SKM-1 treated with dmso at 0.1 percent for 144 hours (cell line): ENCODE measurements around the gene UNC5A.

Experiments used
- DNase-seq: peaks from one replicate; lab custom pipeline; 2025; ENCODE audit not compliant: unreplicated experiment; lab: John Stamatoyannopoulos, UW

UNC5A gene

DNA sequence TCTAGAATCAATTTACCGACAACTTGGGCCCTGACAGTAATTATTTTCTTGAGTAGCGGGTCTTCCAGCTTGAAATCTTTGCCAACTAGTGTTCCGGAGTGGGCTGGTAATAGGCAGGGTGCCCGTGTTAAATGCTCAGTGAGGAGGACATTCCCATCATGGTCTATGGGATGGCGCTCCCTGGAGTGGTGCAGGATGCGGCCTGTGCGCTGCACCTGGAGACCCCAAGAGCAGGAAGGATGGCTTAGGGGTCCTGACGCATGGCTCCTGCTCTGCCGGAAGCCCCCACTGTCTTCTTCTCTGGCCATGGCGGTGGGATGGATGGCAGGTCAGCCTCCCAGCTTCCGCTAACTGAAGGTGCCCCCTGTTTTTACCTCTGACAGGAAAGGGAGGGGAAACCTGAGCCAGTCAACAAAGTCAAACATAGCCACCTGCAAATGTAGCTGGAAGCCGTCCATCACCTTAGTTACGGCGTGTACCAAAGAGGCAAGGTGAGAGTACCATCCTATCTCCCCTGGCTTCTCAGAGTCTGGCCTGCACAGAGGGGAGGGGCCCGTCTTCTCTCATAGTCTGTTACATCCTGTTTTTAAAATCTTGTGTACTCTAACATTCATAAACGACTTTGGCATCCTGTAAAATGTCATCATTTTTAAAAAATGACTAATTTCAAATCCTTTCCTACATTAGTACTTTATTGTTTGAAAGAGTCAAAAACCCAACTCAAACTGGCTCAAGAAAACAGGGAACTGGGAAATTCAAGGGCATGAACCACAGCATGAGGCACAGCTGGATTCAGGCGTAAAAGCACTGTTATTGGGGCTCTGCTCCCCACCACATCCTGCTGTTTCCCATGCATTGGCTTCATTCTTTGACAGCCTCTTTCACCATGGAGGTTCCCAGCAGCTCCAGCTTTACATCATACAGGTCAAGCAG lies 28.5 kb upstream of the UNC5A start:
- no peak for DNase-seq

DNA sequence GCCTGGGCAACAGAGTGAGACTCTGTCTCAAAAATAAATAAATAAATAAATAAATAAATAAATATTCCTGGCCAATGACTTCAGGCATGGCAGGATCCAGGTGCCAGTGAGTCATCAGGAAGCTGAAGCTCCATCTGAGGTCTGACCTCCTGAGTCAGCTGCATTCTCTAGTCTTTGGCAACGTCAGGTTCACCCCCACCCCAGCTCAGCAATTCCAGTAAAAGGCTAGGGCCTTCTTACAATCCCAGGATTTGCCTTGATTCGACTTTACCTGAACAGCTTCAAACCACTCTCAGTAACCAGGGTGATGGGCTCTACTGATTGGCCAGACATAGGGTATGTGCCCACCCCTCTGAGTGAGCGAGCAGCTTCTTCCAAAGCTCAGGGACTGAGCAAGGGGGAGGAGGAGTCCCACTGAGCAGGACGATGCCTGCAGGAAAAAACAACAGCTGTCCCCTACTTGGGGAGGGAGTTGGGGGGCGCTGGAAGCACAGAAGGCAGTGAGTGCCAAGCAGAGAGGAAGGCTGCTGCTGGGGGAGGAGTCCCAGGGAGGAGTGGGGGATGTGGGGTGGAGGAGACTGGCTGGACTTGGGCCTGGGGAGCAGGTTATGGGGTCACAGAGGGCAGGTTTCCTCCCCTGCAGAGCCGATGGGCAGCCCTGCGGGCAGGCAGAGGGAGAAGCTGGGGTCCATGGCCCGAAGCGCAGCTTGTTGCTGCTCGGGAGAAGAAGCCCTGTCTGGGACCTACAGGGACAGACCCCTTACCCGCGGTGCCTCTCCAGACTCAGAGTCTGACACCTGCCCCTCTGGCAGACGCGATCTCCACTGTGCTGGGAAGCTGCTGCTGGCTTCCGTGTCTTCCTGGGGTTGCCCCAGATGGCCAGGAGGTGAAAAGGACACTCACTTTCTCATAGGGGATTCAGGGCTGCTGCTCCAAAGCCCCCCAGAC lies 25.9 kb upstream of the UNC5A start:
- DNase-seq, result no peak

DNA sequence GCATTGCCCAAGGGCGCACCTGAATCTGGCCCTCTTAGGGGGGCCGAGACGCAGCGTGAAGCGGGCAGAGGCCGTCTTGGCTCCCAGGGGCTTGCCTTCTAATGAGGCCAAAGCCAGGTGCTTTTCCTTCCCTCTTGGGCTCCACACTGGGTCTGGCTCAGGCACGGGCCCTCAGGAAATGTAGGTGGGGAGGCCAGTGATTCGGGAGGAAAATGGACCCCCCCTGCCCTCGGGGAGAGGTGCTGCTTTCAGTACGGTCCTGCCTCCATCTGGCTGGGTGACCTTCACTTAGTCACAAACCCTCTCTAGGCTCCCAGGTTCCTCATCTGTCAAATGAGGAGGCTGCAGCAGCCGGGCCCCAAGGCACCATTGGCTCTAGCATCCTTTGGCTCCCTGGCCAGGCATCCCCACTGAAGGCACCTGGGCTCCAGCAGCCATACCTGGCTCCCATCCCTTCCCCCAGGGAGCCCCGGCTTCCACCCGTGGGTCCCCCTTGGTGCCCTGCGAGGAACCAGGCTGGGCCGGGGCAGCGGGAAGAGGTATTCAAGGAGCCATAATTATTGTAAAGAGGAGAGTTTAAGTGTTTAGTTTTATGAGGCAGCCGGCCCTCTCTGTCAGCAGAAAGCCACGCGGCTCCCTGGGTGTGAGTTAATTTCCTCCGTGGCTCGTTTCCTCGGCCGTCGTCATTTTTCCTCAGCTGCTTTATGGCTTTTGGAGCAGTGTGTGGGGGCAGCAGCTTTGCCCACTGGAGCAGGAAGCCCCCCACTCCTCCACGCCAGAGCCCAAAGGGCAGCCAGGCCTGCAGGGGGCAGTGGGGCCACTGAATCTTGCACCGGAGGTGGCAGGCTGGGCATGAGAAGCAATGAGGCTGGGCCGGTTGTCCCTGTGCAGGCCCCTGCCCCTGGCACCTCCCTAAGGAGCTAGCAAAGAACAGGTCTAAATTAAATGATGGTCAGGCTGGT lies 24.9 kb upstream of the UNC5A start:
- no peak for DNase-seq

DNA sequence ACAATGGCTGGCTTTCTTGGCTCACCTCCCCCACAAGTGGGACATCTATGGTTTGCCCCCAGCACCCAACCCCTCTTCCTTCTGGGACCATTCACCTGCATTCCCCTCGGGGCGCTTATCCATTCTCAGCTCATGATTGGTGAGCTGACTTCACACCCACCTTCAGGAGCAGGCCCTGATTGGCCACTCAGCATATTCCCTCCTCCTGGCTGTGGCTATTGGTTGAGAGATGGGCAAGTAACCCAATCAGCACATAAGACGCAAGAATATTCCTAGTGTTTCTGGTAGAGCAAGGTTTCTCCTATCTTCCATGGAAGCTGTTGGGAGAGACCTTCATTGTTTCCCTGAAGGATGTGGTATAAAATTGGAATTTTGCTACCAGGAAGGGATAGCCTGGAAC lies 22.7 kb upstream of the UNC5A start:
- DNase-seq, result no peak

DNA sequence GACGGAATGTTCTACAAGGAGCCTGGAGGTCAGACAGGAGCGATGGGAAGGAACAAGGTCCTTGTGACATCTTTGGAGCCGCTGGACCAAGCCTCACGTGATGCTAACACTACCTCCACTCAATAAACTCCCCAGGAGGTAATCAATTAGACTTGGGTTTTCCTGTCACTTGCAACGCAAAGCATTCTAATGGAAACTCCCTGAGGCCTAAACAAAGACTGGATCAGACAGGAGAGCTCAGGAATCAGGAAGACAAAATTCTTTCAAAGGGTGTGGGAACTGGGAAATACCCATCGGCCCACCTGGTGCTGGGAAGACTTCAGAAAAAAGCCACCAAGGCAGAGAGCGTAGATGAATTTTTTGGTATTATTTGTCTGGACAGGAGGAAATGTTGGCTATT lies 22.3 kb upstream of the UNC5A start:
- no peak for DNase-seq

DNA sequence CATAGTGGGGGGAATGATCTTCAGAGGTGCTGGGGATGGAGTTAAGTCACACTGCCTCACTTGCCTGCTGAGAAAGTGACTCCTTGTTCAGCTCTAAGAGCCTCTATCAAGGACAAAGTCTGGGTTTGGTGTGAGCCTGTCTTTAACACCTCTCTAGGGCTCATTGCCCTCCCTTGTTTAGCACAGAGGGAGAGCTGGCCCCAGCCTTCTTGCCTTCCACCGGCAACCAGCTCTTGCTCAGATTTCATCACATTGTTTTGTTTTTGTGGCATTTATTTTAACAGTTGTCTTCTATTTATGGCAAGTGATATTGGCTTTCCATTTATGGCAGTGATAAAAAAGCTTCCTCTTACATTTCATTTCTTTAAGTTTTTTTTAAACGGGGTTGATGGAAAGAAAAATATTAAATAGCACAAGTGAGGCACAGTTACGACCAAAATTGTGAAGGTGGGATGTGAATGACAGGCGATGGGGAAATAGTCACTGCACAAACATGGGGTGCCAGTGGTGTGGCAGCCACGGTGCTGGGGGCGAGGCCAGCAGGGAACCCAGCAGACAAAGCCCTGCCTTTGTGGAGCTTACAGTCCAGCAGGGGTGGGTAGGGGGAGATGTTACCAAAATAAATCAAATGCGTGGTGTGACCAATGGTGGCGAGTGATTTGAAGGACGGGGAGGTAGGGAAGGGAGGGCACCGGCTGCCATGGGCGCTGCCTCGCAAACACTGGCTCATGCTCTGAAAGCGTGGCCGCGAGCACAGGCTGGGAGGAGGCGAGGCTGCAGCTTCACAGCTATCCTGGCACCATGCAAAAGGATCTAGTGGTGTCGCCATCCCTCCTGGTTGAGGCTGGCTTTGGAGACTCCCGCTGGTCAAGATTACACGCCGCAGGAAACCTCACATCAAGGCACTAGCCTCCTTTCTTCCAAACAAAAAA lies 21.2 kb upstream of the UNC5A start:
- no peak for DNase-seq

DNA sequence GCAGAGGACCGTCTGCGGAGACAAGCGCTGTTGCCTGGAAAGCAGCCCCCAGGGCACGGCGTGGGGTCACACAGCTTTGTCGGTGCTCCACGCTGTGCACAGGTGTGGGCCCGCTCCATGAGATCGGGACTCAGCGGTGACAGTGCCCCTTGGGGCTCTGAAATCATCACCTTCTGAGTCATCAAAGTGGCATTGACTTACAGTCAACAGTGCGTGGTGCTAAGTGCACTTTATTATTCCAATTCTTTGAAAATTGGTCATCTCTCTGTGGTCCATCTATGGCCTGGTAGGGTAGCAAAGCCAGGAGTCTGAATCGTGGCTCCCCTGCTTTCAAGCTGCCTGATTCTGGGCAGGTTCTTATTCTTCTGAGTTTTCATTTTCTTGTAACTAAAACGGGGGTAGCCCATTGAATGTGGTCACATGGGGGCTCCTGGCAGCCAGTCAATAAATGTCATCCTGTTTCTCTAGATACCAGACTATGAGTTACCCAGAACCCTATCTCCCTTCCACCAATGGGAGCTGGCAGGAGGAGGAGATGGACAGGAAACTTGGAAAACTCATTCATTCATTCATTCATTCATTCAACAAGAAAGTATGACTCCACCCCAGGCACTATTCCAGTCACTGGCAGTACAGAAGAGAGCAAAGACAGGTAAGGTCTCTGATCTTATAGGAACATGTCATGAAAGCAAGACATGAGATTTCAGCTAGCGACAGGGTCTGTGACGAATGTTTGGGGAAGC lies 20.3 kb upstream of the UNC5A start:
- DNase-seq, result no peak

DNA sequence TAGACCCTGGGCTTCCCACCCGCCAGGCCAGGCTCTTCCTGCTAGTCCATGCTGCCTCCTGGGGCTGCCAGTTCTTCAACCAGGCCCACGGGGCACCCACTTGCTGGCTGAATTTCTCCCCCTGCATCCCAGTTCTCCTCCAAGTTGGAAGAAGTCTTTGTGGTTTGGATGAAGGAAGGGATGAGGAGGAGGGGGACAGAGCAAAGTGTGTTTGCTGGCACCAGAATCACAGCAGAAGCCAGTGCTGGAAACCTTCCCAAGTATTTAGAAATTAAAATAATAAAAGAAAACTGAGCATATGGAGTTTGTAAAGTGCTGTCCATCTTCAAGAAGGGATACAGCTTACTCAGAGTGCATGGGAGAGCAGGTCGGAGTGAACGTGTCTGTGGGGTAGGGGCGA lies 19.4 kb upstream of the UNC5A start:
- DNase-seq, result no peak

DNA sequence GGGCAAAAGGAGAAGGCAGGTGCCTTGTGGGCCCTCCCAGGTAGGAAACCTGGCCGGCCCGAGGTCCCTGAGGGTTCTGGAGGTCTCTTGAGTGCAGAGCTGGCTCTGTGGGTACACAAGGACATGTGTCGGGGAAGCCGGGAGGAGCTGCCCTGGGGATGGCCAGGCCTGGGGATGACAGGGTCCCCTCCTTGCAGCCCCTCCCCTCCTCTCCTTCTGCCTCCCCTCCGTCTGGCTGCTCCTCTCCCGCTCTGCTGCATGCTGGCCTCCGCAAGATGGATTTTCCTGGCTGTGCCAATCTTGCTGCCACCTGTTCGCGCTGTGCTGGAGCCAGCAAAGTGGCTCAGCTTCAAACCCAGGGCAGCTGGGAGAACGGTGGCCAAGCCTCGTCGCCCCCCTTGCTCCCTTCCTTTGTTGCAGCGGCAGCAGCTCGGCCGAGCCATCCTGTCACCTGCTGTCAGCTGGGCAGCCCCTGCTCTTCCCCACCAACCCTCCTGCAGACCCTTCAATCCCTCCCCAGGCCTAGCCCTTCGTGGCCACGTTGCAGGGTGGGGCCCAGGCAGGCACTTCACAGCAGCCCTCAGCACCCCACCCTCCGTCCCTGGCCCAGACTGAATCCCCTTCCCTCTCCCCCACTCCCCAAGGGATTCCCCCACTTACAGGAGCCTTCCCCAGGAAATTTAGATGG lies 17.6 kb upstream of the UNC5A start:
- no peak for DNase-seq

DNA sequence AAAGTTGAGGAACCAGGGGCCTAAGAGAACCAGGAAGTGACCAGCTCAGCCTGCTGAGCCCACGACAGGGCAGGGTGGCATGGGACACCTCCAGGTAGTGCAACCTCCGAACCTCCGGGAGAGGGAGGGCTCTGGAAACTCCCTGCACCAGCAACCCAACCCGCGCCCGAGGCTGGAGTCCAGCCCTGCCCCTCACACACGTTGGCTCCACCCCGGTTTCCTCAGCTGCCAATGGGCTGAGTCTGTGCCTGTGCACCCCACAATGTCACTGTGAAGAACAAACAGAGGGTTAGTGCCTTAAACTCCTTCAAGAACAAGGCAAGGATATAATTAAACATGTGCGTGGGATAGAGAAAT lies 17.0 kb upstream of the UNC5A start:
- DNase-seq, result no peak

DNA sequence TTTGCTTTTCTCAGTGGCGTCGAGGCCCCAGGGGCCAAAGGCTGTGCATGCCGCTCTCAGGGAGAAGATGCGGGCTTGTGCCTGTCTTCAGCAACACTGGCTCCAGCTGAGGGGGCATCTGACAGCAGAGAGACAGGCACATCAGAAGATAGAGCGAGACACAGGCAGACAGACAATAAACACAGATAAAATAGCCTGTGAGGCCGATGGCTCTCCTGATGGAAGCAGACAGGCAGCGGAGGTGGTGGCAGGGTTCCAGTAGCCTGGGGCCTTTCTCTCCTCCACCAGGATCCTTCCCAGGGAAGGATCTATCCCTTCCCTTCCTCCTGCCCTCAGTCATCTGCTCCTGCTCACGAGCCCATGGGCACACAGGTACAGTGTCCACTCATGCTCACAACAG lies 16.6 kb upstream of the UNC5A start:
- DNase-seq, result no peak

DNA sequence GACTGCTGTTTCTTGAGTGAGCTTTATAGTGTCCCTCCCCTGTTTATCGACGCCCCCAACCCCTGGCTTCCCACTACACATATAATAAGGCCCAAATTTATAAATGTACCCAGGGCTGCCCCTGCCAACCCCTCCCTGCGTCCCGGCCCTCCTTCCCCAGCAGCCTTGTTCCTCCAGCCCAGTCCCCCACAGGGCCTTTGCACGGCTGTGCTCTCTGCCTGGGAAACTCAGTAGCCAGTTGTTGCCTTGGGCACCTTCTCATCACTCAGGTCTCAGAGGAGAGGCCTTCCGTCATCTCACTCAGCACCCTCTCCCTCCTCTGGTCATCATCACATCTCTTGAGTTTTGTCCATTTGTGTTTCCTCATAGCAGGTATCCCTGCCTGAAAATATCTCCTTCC lies 15.8 kb upstream of the UNC5A start:
- no peak for DNase-seq

DNA sequence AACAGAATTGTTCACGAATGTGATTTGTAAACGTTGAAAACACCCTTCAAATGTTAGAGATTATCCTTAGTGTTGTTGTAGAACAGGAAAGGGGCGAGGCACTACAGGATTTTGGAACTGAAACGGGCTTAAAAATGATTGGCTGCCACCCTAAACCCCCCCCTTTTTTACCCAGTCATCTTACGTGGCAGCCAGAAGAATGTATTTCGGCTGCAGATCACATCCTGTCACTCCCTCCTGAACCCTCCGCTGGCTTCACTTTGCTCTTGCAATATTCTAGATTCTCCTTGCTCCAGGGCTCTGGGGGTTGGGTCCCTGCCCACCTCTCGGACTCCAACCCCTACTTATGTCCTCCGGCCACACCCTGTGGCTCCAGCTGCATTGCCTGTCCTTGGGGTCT lies 13.9 kb upstream of the UNC5A start:
- DNase-seq, result no peak

DNA sequence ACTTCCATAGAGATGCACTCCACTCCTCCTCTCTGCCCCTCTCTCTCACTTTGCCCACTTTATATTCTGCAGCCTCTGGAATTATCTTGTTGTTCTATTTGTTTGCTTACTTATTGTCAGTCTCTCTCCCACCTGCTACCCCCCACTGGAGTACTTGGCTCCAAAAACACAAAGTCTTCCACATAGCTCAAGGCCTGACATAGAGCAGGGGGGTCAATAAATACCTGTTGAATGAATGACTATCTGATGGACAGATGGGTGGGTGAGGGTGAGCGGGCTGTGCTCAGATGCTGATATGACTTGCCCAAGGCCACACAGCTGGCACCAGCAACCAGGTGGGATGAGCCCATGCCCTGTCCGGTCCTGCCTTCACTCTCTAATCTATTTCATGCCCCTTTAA lies 13.4 kb upstream of the UNC5A start:
- DNase-seq, result no peak

DNA sequence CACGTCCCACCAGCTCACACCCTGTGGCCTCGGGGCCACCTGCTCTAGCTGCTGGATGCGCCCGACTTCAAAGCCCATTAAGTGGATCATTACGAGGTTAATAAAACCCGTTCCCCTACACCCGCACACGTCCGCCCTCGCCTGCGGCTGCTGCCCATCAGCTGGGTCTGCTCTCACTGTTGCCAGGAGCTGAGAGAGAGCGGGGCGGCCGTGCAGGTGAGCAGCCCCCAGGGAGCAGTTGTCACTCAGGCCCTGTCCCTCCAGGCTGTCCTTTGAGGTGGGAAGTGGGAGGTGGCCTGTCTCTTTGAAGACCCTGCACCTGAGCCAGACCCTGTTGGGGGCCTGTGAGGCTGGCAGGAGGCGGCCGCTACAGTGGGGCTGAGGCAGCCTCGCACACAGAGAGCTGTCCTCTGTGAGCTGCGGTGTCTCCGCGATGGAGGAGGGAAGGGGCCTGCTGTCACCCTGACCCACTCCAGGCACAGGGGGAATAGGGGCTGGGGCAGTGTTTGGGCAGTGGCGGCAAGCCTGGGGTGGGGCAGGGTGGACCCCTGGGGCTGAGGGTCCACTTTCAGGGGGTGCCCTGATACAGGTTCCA lies 12.8 kb upstream of the UNC5A start:
- DNase-seq, result no peak

DNA sequence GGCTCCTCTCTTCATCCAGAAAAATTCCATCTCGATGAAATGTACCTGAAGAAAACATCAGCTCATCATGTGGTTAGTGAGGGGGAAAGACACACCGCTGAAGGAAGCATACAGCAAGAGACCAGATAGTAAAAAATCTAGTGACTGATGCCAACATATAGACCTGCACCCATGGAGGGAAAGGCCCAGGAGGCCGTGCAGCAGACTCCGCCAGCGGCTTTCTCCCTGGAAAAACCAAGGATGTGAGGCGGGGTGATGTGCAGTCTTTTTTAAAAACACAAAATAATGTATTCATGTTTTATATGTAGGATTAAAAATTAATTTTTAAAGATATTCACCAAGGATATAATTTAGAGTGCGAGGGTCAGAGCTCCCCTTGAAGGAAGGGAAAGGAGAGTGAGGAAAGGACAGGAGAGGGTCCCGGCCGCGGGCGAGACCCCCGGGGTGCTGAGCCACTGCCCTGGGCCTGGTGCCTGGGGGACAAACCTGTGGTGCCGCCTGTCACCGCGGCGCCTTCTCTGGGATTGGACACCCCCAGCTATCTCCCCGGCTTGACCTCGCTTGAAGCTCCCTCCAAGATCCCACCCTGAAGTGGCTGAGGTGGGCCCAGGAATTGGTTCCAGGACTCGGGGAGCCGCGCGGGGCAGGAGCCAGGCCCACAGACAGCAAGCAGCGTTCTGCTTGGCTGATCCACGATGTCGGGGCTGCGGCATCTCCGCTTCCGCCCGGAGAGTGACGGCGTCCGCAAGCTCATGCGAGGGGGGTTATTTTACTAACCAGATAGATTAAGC lies 12.1 kb upstream of the UNC5A start:
- DNase-seq, result no peak

DNA sequence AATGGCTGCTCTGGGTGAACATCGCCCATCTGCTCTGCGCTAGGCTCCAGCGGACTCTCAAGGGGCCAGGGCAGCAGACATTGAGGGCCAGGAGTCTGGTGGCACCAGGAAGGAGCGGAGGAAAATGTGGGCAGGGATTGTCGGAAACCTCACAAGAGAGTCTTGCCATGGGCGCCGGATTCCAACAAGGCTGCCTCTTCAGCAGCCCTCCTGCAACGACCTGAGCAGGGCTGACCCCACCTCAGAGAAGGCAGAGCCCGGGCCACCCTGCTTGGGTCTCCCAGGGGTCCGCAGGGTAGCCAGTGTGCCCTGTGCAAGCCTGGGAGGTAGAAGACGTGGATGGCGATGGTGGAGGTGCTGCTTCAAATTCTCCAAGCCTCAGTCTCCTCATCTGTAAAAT lies 11.4 kb upstream of the UNC5A start:
- DNase-seq, result no peak
